ENCODE data around the gene CDC42EP4.

The CDC42EP4 gene

DNA sequence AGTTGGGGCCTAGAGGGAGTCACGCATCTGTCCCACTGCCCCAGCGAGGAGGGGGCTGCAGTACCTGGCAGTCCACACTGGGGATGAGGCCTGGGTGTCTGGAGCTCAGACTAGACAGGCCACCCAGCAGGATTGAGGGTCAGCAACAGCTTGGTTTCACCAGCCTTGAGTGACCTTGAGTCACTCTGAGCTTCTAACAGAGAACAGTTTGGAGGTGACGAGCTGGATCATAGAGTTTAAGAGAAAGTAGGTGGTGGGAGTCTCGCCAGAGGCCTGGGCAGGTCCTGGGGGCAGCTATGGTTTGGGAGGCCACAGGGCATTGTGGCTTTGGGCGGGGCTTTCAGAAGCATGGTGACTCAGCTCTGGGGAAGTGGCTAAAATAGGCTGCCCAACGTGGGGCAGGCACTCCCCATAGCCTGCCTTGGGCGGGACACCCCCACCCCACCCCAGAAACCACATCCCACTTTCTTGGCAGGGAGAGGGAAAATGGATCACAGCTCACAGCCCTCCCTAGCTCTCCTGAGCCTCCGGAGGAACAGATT, 20.5 kb downstream of the CDC42EP4 start:
- in situ Hi-C loops (cut with HindIII; ENCODE audit: low sequenced_read_pairs): no loop called here
- no peak overlapping the region for H3K4me3 ChIP-seq (ENCODE audit: low read depth, low read length)
- TF ChIP-seq, protein P1, sequence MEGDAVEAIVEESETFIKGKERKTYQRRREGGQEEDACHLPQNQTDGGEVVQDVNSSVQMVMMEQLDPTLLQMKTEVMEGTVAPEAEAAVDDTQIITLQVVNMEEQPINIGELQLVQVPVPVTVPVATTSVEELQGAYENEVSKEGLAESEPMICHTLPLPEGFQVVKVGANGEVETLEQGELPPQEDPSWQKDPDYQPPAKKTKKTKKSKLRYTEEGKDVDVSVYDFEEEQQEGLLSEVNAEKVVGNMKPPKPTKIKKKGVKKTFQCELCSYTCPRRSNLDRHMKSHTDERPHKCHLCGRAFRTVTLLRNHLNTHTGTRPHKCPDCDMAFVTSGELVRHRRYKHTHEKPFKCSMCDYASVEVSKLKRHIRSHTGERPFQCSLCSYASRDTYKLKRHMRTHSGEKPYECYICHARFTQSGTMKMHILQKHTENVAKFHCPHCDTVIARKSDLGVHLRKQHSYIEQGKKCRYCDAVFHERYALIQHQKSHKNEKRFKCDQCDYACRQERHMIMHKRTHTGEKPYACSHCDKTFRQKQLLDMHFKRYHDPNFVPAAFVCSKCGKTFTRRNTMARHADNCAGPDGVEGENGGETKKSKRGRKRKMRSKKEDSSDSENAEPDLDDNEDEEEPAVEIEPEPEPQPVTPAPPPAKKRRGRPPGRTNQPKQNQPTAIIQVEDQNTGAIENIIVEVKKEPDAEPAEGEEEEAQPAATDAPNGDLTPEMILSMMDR (IDR thresholded peaks at IDR 0.05; ENCODE audit: low read depth, low read length): no peak
- peak; percentile 95 for DNase-seq (ENCODE audit: low read depth, low spot score)

DNA sequence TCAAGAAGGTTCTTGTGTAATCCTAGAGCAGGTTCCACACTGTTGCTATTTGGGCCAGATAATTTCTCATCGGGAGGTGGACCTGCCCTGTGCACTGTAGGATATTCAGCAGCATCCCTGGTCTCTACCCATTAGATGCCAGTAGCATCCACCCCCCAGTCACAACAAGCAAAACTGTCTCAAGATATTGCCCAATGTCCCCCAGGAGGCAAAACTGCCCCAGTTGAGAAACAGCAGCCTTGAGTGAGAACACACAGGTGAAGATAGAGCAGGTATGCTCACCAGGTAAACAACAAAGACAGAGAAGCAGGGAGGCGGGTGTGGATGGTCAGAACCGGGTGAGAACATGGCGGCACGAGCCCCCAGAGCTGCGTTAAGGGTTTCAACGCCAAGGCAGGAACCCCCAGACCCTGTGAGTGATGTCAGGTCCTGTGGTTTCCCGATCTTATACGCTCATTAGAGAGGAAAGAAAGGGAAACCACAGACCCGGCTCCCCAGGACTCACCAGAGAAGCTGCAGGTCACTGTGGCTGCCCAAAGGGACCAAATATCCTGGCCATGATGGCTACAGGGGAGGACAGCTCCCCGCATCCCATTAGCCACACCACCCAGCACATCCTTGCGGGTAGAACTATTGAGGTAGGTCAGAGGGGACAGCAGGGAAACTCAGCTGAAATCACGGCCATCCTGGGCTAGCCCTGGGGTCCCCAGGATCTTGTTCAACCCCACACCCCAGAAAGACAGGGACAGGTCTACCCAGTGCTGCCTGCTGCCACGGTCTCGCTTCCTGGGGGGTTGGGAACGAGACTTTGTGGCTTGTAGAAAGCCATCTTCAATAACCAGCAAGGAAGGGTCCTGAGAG, 21.2 kb downstream of the CDC42EP4 start:
- no peak overlapping the region for H3K4me3 ChIP-seq (ENCODE audit: low read depth, low read length)
- in situ Hi-C loops (cut with HindIII; ENCODE audit: low sequenced_read_pairs): no loop called here
- TF ChIP-seq, protein P1 (IDR thresholded peaks at IDR 0.05; ENCODE audit: low read depth, low read length): no peak
- peak; percentile 32 for DNase-seq (ENCODE audit: low read depth, low spot score)

DNA sequence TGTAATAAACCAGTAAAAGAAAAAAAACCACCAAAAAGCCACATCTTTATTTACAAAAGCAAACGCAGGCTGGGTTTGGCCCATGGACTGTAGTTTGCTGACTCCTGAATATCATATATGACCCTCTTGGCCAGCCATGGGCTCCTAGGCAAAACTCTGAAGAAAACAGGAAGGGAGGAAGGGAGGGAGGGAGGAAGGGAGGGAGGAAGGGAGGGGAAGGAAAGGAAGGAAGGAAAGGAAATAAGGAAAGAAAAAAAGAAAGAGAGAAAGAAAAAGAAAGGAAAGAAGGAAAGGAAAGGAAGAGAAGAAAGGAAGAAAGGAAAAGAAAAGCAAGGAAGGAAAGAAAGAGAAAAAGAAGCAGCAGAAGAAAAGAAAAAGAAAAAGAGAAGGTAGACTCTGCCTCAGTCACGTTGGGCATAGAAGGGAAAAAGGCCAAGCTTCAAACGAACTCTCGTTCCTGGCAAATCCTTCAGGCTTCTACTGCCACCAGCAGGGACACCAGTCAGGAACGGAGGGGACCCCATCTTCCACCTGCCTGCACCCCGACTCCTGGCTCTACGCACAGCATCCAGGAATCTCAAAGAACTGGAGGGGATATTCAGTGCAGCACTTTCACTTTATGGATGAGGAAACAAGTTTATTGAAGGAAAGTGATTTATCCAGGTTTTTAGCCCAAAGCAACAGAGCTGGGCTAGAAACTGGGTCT, 22.1 kb downstream of the CDC42EP4 start:
- in situ Hi-C loops (cut with HindIII; ENCODE audit: low sequenced_read_pairs): no loop called here
- TF ChIP-seq, protein P1 (IDR thresholded peaks at IDR 0.05; ENCODE audit: low read depth, low read length): no peak
- no peak for DNase-seq (ENCODE audit: low read depth, low spot score)
- no peak overlapping the region for H3K4me3 ChIP-seq (ENCODE audit: low read depth, low read length)

DNA sequence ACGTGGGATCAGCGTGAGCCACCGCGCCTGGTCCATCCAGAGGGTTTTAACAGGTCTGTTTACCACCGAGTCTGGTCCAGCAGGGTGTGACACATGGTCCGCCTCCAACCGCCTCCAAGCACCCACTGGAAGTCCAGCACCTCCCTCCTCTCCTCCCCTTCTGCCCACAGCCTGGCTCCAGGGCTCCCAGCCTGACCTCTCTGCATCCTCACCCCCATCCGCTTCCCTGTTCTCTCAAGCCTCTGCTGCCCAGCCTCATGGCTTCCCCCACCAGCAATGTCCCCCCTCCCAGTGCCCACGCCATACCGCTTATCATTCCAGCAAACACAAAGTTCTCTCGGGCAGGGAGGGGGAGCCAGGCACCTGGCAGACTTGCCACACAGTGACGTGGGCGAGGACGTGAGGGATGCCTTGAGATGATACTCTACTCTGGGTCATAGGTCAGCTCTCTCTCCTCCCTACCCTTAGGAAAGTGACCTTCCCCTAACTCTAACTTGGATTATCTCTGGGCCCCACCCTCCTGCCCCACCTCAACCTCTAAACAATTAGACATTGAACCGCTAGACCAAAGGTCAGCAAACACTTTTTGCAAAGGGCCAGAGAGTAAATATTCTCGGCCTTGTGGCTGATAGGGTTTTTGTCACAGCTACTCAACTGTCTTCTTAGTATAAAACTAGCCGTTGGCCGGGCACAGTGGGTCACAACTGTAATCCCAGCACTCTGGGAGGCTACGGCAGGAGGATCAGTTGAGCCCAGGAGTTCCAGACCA, 23.1 kb downstream of the CDC42EP4 start:
- in situ Hi-C loops (cut with HindIII; ENCODE audit: low sequenced_read_pairs): no loop called here
- H3K4me3 ChIP-seq (ENCODE audit: low read depth, low read length): no peak overlapping the region
- DNase-seq (ENCODE audit: low read depth, low spot score): peak; percentile 12
- TF ChIP-seq, protein P1 (IDR thresholded peaks at IDR 0.05; ENCODE audit: low read depth, low read length): no peak

DNA sequence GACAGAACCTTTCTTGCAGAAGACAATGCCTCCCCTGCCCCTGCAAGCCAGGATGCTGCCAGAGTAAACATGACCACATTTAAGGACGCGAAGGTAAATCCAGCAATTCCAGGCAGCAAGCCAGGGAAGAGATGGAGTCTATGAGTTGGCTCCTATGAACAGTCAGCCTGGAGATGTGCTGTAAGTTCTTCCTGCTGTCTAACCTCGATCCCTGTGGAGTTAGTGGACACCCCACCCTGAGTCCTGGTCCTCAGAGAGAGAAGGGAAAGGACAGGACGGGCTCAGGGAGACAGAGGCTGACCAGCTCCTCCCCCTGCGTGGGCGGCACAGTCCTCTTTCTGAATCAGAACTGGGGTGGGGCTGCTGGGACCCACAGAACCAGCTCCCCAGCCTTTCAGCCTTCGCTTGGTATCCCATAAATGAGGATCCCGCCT, 24.9 kb downstream of the CDC42EP4 start:
- H3K4me3 ChIP-seq (ENCODE audit: low read depth, low read length): no peak overlapping the region
- TF ChIP-seq, protein P1 (IDR thresholded peaks at IDR 0.05; ENCODE audit: low read depth, low read length): no peak
- in situ Hi-C loops (cut with HindIII; ENCODE audit: low sequenced_read_pairs): no loop called here
- DNase-seq (ENCODE audit: low read depth, low spot score): peak; percentile 82
